GM21786 (cell line): ENCODE measurements around the gene AGRN.
"Not testable (repeated sequence)": the region's sequence is repeated elsewhere in the genome, so short reads cannot be mapped to it uniquely, and the experiment has no call there.

Experiments used
- ATAC-seq: cut with Tn5 transposase; IDR thresholded peaks from one replicate; pipeline ENCODE4 v1.9.1; 2021; ENCODE audit not compliant: unreplicated experiment

AGRN gene

GRCh38 chr1:1088801-1089680 lies 69.1 kb downstream of the AGRN start:
- no peak for ATAC-seq

- ATAC-seq = no peak
Observed at GRCh38 chr1:1089731-1090423, 70.0 kb downstream of the AGRN start.

DNA sequence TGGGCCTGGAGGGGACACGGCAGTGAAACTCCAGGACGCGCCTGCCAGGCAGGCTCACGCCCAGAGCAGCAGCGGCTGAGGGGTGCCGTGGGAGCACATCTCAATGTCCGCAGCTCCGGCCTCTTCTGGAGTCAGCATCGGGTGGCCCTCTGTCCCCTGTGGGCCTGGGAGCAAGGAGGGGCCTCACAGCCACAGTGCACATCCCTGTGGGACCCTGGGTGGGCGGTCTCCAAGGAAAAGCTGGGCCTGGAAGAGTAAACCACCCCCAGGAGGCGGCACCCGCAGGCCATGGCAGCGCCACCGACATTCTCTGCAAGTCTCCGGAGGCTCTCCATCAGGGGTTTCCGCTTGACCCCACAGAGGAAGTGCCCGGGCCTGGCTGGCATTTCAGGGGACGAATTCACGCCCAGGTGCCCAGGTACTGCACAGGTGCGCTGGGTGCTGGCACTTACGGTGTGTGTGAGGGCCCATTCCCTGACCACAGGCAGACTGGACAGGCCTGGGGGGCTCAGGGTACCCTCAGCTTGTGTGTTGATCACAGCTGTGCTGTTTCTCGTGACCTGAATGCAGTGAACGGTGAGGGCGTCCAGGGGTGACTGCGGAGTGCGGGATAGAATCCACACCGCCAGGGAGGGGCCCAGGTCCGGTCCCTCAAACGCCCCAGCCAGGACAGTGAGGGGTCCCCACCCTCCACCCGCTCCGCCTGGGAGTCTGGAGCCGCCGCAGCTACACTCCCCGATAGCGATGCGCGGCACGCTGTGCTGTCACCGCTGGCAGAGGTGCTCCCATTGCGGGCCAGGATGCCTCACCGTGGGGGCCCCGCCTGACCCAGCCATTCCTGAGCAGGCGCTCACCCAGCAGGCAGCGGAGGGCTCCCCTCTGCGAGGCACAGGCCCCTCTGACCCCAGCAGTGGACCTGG lies 70.8 kb downstream of the AGRN start:
- no peak for ATAC-seq

GRCh38 chr1:1091344-1092148 lies 71.6 kb downstream of the AGRN start:
- no peak for ATAC-seq

DNA sequence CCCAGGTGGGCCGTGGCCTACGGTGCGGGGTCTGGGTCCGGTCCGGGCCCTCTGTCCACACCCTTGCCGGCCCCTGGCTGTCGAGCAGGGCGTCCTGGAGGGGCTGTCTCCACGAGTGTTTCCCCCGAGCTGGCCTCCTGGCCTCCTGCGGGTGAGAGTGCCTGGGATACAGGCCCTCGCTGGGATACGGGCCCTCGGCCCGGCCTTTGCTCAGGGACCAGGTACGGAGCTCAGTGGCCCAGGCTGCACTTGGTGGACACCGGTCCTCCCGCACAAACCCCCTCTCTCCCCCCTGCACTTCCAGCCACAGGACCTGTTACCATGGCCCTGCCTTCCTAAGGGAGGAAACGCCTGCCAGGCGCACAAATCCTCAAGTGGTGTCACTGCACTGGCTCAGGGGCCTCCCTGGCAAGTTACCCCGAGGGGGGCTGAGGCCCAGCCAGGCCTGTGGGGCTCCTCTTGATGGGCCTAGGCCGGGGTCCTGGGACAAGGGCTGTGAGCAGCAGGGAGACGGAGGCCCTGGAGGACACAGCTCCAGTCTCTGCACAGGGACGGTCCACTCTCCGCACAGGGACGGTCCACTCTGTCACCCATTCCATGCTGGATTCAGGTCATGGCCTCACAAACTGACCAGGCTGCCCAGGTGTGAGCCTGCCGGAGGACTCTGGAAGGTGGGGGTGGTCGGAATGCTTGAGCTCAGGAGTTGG lies 72.4 kb downstream of the AGRN start:
- no peak for ATAC-seq

GRCh38 chr1:1092894-1093609 lies 73.1 kb downstream of the AGRN start:
- no peak for ATAC-seq

DNA sequence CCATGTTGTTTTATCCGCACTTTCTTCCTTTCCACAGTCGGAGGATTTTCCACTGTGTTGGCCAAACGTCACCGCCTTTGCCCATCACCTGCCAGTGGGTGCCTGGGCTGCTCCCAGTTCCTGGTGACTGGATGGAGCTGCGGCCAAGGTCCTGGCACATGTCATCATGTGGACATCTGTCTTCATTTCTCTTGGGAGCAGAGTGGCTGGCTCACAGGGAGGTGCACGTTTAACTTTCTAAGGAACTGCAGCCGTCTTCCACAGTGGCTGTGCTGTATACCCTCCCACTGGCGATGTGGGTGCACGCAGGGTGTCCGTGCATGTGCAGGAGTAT lies 73.7 kb downstream of the AGRN start:
- no peak for ATAC-seq

GRCh38 chr1:1094981-1095380 lies 75.1 kb downstream of the AGRN start:
- no peak for ATAC-seq

- ATAC-seq = not testable (repeated sequence)
Observed at GRCh38 chr1:1096136-1096535, 76.2 kb downstream of the AGRN start.

DNA sequence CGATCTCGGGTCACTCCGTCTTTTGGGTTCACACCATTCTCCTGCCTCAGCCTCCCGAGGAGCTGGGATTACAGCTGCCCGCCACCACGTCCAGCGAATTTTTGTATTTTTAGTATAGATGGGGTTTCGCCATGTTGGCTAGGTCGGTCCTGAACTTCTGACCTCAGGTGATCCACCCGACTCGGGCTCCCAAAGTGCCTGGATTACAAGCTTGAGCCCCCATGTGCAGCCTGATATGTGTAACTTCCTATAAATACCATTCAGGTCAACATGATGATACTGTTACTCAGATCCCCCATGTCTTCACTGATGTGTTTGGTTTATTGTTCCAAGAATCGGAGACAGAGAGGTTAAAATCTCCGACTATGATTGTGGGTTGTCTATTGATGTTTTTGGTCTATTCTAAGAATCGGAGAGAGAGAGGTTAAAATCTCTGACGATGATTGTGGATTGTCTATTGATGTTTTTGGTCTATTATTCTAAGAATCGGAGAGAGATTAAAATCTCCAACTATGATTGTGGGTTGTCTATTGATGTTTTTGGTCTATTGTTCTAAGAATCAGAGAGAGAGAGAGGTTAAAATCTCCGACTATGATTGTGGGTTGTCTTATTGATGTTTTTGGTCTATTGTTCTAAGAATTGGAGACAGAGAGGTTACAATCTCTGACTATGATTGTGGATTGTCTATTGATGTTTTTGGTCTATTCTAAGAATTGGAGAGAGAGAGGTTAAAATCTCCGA lies 78.9 kb downstream of the AGRN start:
- no peak for ATAC-seq

GRCh38 chr1:1099506-1100183 lies 79.7 kb downstream of the AGRN start:
- ATAC-seq = no peak

GRCh38 chr1:1100296-1100695 lies 80.4 kb downstream of the AGRN start:
- no peak for ATAC-seq

DNA sequence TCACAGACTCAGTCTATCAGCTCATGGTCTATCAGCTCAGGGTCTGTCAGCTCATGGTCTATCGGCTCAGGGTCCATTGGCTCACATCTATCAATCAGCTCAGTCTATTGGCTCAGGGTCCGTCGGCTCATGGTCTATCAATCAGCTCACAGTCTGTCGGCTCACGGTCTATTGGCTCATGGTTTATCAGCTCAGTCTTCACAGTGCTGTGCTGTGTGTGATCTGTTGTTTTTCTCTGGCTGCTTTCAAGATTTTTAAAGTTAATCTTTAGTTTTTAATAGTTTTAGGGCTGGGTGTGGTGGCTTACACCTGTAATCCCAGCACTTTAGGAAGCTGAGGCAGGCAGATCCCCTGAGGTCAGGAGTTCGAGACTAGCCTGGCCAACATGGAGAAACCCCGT lies 81.6 kb downstream of the AGRN start:
- no peak for ATAC-seq

DNA sequence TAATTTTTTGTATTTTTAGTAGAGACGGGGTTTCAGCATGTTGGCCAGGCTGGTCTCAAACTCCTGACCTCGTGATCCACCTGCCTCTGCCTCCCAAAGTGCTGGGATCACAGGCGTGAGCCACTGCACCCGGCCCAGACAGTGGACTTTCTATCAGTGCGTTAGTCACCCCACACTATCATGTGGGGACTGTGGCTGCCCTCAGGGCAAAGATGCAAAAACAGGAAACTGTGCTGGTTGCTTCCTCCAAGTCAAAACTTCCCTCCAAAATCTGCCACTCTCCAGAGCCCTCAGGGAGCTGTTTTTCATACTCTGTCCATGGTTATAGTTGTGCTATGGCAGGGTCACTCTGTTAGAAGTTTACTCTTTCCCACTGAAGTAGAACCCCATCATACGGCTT lies 84.2 kb downstream of the AGRN start:
- not testable (repeated sequence) for ATAC-seq
